WERI-Rb-1 (cell line): ENCODE results near the gene C1orf232.

ENCODE experiments used
- DNase-seq: peaks from one replicate; pipeline ENCODE4 v3.0.0-alpha.2; 2020
- H3K27ac ChIP-seq: fragments of 250-450 bp; sonication (Bioruptor Pico); 2 replicates; pipeline ENCODE4 v1.5.1; 2020; ENCODE audit warnings: mild to moderate bottlenecking, moderate library complexity
- H3K27me3 ChIP-seq: fragments of 250-450 bp; sonication (Bioruptor Pico); 2 replicates; pipeline ENCODE4 v1.5.1; 2021; ENCODE audit warnings: mild to moderate bottlenecking, low read depth, moderate library complexity; ENCODE audit not compliant: insufficient read depth, severe bottlenecking
- H3K36me3 ChIP-seq: fragments of 250-450 bp; sonication (Bioruptor Pico); 2 replicates; pipeline ENCODE4 v1.5.1; 2020; ENCODE audit warnings: mild to moderate bottlenecking, moderate library complexity
- H3K4me3 ChIP-seq: 2 replicates; pipeline ENCODE4 v1.5.1; 2011; ENCODE audit warnings: low read depth, mild to moderate bottlenecking, control low read depth, low read length
- H3K9me3 ChIP-seq: fragments of 250-450 bp; sonication (Bioruptor Pico); 2 replicates; pipeline ENCODE4 v1.5.1; 2021; ENCODE audit warnings: mild to moderate bottlenecking, moderate library complexity; ENCODE audit not compliant: severe bottlenecking
- TF ChIP-seq, protein P1 (sequence below): IDR thresholded peaks from 2 replicates; pipeline ENCODE4 v1.5.1; 2011; ENCODE audit warnings: low read depth, mild to moderate bottlenecking, control low read depth, inconsistent platforms, low read length

C1orf232 gene

DNA sequence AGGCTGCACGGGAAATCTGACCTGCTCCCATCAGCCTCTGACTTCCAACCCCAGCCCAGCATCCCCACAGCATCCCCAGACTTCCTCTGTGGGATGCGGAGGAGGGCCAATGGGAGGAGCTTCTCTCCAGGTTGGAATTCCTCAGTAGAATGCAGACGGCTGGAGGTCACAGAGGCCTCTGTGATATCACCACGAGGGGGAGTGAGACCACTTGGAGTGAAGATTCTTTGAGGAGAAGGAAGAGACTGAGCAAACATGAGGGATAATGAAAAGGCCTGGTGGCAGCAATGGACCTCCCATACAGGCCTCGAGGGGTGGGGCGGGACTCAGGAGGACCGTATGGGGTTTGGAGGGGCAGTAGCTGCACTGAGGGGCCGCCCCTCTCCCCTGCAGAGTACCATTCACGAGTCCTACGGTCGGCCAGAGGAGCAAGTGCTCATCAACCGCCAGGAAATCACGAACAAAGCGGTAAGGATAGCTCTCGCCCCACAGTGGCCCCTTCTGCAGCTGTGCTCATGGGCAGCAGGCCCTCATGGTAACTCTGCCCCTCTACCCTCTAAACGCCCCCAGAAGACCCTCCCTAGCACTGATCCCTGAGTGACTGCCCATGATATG is 21.7 kb upstream of the C1orf232 start, which contains the start of gene CATSPER4:
Gene CATSPER4 (plus strand): TSS at position 230 of the 615 bp plus-strand sequence. CDS start 26 bp downstream, at position 256.
- peak; percentile 74 for DNase-seq
- TF ChIP-seq, protein P1, sequence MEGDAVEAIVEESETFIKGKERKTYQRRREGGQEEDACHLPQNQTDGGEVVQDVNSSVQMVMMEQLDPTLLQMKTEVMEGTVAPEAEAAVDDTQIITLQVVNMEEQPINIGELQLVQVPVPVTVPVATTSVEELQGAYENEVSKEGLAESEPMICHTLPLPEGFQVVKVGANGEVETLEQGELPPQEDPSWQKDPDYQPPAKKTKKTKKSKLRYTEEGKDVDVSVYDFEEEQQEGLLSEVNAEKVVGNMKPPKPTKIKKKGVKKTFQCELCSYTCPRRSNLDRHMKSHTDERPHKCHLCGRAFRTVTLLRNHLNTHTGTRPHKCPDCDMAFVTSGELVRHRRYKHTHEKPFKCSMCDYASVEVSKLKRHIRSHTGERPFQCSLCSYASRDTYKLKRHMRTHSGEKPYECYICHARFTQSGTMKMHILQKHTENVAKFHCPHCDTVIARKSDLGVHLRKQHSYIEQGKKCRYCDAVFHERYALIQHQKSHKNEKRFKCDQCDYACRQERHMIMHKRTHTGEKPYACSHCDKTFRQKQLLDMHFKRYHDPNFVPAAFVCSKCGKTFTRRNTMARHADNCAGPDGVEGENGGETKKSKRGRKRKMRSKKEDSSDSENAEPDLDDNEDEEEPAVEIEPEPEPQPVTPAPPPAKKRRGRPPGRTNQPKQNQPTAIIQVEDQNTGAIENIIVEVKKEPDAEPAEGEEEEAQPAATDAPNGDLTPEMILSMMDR: peak; percentile 53
- Histone ChIP-seq H3K4me3 (no peak within 1 kb of the TSS), H3K9me3 (no peaks in the 10 kb centered on the region), H3K27ac (no peak within 1 kb of the TSS), H3K36me3 (no peaks in the 10 kb centered on the region), H3K27me3 (no peaks in the 10 kb centered on the region)

DNA sequence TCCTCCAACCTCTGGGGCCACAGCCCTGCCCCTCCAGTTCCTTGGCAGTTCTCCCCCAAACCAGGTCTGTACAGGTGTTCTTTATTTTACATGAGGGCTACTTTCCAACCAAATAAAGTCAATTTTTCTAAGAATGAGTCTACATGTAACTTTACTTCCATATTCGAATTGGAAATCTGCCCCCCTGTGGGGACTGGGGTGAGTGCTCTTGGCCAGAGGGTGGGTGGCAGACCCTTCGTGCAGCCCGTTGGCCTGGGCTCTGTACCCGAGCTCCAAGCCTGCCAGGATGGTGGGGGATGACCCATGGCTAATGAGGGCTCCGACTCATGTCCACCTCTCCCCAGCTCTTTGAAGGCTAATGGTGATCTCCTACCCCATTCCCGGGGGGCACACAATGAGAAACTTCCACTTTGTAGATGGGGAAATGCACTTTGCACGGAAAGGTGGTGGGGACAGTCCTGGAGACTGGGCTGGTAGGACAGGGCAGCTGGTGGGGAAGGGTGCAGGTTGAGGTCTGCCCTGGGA is 21.1 kb upstream of the C1orf232 start:
- Histone ChIP-seq H3K4me3 (no peak overlapping the region), H3K9me3 (no peaks in the 10 kb centered on the region), H3K36me3 (no peaks in the 10 kb centered on the region), H3K27me3 (no peaks in the 10 kb centered on the region), H3K27ac (no peak overlapping the region)
- DNase-seq: no peak
- TF ChIP-seq, protein P1: no peak

DNA sequence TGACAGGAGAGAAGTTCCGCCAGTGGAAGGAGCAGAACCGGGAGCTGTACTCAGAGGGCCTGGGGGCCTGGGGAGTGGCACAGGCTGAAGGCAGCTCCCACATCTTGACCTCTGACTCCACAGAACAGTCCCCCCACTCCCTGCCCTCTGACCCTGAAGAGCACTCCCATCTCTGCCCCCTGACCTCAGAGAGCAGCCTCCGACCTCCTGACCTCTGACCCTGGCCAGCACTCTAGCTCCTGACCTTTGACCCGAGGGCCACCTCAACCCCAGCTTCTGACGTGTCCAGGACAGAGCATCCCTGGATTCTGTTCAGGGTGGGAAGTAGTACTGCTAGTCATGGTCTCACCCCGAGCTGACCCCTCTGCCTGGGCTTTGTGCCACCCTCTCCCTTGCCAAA is 20.6 kb upstream of the C1orf232 start:
- no peaks in the 10 kb centered on the region for H3K9me3 ChIP-seq
- H3K4me3 ChIP-seq: no peak overlapping the region
- H3K36me3 ChIP-seq: no peaks in the 10 kb centered on the region
- H3K27ac ChIP-seq: no peak overlapping the region
- TF ChIP-seq, protein P1: no peak
- no peak for DNase-seq
- no peaks in the 10 kb centered on the region for H3K27me3 ChIP-seq

DNA sequence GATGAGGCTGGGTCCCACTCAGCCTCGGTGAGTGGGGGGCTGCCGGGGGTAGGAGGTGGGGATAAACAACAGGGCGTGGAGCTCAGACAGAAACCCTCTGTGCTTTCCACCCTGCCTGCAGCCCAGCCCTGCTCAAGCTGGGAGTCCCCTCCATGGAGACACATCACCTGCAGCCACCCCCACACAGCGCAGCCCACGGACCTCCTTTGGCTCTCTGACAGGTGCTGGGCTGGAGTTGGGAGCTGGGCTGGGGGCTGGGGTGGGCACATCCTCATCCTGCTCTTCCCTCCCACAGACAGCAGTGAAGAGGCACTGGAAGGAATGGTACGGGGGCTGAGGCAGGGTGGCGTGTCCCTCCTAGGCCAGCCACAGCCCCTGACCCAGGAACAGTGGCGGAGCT is 19.7 kb upstream of the C1orf232 start:
- Histone ChIP-seq H3K9me3 (no peaks in the 10 kb centered on the region), H3K27ac (no peak overlapping the region), H3K27me3 (no peaks in the 10 kb centered on the region), H3K4me3 (no peak overlapping the region), H3K36me3 (no peaks in the 10 kb centered on the region)
- TF ChIP-seq, protein P1: no peak
- no peak for DNase-seq

DNA sequence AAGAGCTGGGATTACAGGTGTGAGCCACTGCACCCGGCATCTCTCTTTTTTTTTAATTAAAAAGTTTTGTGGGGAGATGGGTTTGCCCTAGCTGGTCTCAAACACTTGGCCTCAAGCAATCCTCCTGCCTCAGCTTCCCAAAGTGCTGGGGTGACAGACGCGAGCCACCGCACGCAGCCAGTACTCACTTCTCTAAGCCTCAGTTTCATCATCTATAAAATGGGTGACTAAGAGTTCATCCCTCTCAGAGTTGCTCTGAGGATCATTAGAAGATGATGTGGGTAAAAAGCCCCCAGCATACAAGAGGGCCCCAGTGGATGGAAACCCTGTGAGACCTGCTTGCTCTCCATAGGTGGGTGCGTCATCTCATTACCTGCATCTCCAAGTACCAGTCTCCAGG is 19.1 kb upstream of the C1orf232 start:
- TF ChIP-seq, protein P1: no peak
- no peak overlapping the region for H3K4me3 ChIP-seq
- no peak for DNase-seq
- no peaks in the 10 kb centered on the region for H3K36me3 ChIP-seq
- H3K27me3 ChIP-seq: no peaks in the 10 kb centered on the region
- no peaks in the 10 kb centered on the region for H3K9me3 ChIP-seq
- H3K27ac ChIP-seq: no peak overlapping the region

DNA sequence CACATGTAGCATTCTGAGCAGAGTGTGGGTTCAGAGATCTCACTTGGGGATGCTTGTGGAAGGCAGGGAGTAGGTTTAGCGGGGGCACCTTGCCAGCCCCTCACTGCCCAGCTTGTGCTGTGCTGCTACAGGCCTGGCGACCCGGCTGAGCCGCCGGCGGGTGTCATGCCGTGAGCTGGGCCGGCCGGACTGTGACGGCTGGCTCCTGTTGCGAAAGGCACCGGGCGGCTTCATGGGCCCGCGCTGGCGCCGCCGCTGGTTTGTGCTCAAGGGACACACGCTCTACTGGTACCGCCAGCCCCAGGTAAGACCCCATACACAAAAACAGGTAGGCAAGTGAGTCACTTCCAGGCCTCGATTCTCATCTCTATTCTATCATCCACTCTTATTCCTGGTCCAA is 16.1 kb upstream of the C1orf232 start:
- Histone ChIP-seq H3K9me3 (no peaks in the 10 kb centered on the region), H3K27me3 (no peaks in the 10 kb centered on the region), H3K4me3 (no peak overlapping the region), H3K27ac (no peak overlapping the region), H3K36me3 (no peaks in the 10 kb centered on the region)
- TF ChIP-seq, protein P1: no peak
- DNase-seq: no peak
